Loucy (cell line): ENCODE measurements around the gene SAPCD1.

Experiments
- EZH2phosphoT487 ChIP-seq: fragments of 200-600 bp; IDR thresholded peaks from 2 replicates; pipeline ENCODE4 v1.6.1; 2018; ENCODE audit warnings: antibody characterized with exemption, mild to moderate bottlenecking, moderate library complexity, borderline replicate concordance
- TF ChIP-seq, protein P1 (sequence below): fragments of 200-600 bp; sonication (generic); conservative IDR thresholded peaks from 2 replicates; pipeline ENCODE4 v1.5.1; 2014; ENCODE audit warnings: mild to moderate bottlenecking, antibody characterized with exemption, low read length

DNA sequence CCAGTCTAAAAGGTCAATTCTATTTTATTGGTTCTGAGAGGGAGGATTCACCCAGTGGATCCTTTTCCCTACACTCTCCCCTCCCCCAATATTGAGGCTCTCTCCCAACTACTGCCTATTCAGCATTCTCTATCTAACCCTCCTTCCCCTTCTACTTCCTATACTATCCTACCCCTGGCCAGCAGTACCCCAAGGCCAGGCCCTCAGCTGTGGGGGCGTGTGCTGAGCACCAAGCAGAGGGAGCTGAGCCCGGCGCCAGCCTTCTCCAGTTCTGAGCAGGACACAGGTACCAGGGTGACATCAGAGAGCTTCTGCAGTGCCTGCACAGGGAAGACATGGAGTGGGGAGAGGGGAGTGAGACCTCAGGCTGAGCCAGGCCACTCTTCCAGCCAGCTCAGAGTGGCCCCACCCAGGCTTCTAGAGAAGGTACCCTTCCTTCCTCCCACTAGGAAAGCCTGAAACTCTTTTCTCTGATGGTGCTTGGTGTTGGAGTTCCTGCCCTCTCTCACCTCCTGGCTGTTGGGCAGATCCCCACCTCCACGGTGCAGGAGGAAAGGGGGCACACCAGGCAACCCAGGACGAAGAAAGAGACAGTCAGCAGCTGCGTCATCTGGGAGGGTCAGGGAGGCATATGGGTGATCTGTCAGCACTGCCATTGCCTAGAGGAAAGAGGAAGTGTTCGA lies 35.3 kb upstream of the SAPCD1 start:
- TF ChIP-seq, protein P1, sequence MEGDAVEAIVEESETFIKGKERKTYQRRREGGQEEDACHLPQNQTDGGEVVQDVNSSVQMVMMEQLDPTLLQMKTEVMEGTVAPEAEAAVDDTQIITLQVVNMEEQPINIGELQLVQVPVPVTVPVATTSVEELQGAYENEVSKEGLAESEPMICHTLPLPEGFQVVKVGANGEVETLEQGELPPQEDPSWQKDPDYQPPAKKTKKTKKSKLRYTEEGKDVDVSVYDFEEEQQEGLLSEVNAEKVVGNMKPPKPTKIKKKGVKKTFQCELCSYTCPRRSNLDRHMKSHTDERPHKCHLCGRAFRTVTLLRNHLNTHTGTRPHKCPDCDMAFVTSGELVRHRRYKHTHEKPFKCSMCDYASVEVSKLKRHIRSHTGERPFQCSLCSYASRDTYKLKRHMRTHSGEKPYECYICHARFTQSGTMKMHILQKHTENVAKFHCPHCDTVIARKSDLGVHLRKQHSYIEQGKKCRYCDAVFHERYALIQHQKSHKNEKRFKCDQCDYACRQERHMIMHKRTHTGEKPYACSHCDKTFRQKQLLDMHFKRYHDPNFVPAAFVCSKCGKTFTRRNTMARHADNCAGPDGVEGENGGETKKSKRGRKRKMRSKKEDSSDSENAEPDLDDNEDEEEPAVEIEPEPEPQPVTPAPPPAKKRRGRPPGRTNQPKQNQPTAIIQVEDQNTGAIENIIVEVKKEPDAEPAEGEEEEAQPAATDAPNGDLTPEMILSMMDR, result no peak
- TF ChIP-seq EZH2phosphoT487, result no peak
